Esophagus muscularis mucosa (tissue), 3 donors: ENCODE data around the gene CRACDL.

Experiments
- CTCF ChIP-seq, 3 experiments: fragments of 200-600 bp in 2 of 3; fragments of 450-650 bp in 1 of 3; sonication (generic) in 2 of 3; IDR thresholded peaks; one replicate each; pipeline ENCODE4 v1.5.1; 2017 to 2019; ENCODE audit warnings: antibody characterized with exemption in 3 of 3, mild to moderate bottlenecking in 2 of 3, moderate library complexity in 1 of 3
- POLR2A ChIP-seq: fragments of 450-650 bp; IDR thresholded peaks from one replicate; pipeline ENCODE4 v1.6.1; 2017; ENCODE audit warnings: antibody characterized with exemption, moderate library complexity, mild to moderate bottlenecking, low read depth

GRCh38 chr2:98912957-98913915 is 22.8 kb downstream of the CRACDL start:
- no peak for TF ChIP-seq CTCF (IDR thresholded peaks at IDR 0.05)
- no peak for TF ChIP-seq POLR2A
